GM21723 (cell line): ENCODE results near the gene PLPPR3.

Experiments
- ATAC-seq: cut with Tn5 transposase; IDR thresholded peaks from one replicate; pipeline ENCODE4 v1.9.1; 2021; ENCODE audit warnings: mild to moderate bottlenecking, moderate library complexity; ENCODE audit not compliant: unreplicated experiment

The PLPPR3 gene

DNA sequence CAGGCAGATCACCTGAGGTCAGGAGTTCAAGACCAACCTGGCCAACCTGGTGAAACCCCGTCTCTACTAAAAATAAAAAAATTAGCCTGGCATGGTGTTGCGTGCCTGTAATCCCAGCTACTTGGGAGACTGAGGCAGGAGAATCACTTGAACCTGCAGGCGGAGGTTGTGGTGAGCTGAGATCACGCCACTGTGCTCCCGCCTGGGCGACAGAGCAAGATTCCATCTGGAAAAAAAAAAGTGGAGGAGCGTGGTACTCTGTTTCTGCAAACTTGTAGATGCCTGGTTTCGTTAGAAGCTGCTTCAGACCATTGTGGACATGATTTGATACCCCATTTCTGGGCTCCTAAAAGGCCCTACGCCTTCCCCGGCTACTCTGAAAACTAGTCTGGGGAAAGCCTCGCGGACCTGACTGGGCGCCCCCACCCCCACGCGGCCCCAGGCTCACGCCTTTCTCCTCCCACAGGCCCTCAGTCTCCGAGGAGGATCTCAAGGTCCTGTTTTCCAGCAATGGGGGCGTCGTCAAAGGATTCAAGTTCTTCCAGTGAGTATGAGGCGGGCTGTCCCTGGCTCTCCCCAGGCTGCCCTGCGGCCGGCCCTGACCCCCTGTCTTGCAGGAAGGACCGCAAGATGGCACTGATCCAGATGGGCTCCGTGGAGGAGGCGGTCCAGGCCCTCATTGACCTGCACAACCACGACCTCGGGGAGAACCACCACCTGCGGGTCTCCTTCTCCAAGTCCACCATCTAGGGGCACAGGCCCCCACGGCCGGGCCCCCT, 11.5 kb downstream of the PLPPR3 start:
- no peak for ATAC-seq

DNA sequence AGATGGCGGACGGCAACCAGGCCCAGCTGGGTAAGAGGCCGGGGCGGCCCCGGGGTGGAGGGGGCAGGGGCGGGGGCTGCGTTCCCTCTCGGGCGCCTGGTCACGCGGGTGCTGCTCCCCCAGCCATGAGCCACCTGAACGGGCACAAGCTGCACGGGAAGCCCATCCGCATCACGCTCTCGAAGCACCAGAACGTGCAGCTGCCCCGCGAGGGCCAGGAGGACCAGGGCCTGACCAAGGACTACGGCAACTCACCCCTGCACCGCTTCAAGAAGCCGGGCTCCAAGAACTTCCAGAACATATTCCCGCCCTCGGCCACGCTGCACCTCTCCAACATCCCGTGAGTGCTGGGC, 13.4 kb downstream of the PLPPR3 start:
- no peak for ATAC-seq

DNA sequence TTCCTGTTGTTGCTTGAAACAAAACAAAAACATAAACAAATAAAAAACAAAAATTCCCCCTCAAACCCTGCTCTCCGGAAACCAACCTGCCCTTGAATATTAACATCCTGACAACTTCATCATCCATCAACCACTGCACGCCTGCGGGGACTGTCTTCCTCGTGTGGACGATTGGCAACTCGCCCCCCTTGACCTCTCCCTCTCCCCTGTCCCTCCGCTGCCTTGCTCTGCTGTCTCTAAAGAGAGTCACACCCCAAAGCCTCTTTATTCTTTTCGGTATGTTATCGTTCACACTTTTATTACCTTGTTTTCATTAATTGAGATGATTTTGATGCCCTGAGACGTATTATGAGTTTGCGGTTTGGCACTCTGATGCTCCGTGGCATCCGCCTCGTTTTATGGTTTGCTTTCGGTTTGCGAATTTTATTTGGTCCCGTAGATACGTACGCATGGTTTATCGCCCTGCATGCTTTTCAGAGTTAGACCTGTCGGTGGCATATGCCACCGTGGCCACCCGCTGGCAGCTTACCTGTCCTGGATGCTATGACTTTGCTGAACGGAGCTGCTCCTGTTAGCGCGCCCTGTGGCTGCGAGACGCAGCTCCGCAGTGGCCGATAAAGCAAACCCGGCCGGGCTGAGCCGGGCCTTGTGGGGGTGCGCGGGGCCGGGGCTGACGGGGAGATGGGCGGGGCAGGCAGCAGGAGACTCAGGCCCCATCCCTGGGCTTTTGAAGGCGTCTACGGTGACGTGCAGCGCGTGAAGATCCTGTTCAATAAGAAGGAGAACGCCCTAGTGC, 13.9 kb downstream of the PLPPR3 start:
- ATAC-seq: no peak

DNA sequence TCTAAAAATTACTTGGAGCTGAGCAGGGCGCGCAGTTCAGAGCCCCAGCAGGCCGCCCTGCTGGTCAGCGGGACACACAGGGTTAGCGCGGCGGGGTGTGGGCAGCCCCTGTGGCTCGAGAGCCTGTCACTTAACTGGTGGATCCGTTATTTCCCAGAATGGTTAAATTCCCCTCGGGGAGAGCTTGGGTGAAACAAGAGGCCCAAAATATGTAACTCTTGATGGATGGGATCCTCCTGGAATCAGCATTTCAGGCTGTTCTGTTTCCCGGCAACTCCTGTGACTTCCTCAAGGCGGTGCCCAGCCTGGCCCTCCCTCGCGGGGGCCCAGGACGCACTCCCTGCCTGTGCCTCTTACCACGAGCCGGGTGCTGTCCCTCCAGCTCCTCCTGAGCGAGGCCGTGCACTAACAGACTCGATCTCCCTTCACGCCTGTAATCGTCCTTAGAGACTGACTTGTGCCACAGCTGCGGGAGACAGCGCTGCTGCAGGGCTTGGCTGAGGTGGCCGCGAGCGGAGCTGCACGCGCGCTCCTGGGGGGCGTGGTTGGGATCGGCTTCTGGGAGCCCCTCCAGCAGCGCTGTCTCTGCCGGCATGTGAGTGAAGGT, 14.8 kb downstream of the PLPPR3 start:
- no peak for ATAC-seq

DNA sequence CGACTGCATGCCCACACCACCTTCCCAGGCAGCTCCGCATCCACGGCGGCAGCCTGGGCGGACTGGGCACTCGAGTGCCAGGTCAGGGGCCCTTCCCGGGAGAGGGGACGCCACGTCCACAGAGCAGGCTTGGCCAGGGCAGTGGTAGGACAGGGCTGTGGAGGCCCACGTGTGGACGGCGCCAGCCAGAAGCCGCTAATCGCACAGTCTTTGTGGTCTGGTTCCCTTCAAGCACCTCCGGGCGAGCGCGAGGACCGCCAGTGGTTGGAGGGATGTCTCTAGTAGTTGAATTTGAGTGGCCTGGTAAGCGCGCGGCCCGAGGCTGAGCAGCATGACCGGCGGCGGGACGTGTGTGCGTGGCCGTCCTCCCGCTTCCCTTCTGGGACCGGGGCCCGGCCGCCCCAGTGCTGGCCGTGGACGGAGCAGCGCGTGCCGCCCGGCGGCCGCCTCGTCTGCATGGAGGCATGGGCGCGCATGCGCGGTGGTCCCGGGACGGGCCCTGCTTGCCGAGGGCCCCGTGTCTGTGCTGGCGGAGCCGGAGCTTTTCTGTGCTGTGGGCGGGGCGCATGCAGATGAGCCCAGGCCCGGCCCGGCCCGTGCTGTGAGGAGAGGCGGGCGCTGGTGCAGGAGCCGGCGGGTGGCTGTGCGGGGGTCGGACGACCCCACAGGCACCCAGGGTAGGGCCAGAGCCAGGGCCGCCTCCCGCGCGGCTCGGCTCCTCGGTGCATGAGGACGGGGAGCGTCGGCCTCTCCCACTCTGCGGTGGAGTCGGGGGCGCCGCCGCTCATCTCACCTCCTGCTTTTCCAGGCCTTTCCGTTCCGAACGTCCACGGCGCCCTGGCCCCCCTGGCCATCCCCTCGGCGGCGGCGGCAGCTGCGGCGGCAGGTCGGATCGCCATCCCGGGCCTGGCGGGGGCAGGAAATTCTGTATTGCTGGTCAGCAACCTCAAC, 15.9 kb downstream of the PLPPR3 start:
- no peak for ATAC-seq

DNA sequence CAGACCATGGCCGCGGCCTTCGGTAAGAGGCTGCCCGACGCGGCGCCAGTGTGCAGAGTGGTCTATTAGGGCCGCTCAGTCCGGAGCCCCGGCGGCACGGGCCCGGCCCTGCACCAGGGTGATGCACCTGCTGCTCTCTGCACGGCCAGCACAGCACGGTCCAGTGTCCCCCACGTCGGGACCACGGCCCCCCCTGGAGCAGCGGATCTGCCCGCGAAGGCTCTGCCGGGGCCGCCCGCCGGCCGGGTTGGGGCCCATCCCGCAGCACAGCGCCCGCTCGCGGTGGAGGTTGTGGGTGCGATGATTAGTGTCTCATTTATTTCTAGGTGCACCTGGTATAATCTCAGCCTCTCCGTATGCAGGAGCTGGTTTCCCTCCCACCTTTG, 16.6 kb downstream of the PLPPR3 start:
- ATAC-seq: no peak

DNA sequence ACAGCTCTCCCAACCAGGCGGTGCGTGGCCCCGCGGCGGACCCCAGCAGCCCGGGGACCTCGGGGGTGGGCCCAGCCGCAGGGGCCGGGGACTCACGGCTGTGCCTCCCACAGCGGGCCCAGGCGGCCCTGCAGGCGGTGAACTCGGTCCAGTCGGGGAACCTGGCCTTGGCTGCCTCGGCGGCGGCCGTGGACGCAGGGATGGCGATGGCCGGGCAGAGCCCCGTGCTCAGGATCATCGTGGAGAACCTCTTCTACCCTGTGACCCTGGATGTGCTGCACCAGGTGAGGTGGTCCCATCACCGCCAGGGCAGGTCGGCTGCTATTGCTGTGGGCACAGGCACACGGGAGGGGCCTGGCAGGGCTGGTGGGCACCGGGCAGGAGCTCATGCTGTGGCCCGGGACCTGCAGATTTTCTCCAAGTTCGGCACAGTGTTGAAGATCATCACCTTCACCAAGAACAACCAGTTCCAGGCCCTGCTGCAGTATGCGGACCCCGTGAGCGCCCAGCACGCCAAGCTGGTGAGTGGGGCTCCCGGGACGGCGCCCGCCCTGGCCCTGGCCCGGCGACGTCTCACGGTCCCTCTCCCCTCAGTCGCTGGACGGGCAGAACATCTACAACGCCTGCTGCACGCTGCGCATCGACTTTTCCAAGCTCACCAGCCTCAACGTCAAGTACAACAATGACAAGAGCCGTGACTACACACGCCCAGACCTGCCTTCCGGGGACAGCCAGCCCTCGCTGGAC, 17.2 kb downstream of the PLPPR3 start:
- no peak for ATAC-seq

DNA sequence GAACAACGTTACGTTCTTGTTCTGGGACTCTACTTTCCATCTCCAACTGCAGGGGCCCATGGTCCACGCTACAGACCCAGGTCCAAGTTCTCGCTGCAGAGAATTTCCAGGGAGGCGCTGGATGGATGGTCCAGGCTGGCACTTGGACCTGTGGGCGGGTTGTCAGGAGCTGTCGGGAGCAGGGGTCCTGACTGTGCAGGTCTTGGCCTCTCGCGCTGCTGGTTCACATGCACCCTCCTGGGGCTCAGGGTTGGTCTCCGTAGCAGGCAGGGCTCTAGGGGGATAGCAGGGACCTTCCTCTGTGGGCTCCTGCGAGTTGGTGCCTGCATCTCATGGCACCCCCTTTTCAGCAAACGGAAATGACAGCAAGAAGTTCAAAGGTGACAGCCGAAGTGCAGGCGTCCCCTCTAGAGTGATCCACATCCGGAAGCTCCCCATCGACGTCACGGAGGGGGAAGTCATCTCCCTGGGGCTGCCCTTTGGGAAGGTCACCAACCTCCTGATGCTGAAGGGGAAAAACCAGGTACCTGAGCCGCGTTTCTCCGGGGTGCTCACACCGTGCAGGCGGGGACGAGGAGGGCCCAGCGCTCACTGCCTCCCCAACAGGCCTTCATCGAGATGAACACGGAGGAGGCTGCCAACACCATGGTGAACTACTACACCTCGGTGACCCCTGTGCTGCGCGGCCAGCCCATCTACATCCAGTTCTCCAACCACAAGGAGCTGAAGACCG, 17.9 kb downstream of the PLPPR3 start:
- no peak for ATAC-seq

DNA sequence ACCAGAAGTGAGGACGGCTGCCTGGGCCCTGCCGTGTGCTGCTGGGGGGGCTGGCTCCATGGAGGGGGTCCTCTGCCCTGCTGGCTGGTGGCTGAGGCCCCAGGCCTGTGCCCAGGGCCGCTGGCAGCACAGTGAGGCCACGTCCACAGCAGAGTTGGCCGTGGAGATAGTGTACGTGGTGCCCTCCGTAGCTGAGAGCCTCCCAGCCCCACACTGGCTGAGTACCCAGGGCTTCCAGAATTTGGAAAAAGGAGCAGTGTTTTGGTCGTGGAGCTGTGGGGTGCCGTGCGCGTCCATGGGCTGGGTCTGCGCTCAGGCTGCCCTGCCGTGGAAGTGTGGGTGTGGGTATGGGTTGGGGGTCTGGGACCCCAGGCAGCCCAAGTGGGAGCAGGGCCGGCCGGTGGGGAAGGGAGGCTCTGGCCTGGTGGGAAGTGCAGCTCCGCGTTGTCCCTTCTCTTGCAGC, 18.6 kb downstream of the PLPPR3 start:
- no peak for ATAC-seq

DNA sequence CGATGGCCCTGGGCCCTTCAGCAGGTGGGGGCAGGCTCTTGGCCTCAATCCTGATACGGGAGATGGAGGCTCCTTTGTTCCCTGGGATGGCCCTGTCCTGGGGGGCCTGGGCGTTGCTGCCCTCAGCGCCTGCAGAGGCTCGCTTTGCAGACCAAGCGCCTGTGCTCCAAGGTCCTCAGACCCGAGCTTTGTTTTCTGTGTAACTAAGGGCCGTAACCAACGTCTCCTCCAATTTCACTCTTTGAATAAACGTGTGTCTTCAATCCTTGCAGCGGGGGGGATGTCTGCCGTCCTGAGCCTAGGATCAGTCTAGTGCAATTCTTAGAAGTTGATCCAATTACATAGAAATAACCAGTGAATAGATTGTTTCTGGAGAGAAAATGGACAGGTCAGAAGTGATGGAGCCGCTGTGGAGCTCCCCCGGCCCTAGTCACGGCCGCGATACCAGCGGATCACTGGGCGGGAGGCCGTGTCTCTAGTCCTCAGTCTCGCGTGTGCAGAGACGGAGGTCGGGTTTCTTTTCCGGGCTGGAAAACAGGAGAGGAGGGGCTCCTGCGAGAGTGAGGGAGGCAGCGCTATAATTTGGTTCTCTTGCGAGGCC, 19.2 kb downstream of the PLPPR3 start:
- no peak for ATAC-seq

DNA sequence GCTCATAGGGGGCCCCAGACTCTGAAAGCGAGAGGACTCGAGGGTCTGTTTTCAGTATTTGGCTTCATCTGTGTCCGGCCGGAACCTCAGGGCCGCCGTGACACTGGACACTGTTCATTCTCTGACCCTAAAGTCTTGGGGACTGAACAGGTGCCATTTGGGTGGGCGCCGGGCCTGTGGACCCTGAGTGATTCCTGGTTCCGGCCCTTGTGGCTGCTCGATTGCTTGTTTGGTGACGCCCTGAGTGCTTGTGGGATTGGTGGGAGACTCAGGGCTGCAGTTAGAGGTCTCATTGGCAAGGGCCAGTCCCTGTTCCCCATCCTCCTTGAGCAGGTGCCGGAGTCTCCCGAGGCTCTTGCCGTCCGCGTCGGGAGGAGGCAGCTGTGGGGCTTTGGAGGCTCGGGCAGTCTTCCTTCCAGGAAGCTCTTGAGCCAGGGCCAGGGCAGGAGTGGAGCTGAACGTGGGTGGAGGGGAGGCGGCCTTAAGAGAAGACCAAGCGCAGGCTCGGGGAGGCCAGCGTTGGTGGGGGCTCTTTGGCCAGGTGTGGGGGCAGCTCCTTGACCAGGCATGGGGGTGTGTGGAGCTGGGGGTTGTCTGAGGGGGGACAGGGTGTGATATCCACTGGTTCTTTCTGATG, 19.8 kb downstream of the PLPPR3 start:
- ATAC-seq: no peak

DNA sequence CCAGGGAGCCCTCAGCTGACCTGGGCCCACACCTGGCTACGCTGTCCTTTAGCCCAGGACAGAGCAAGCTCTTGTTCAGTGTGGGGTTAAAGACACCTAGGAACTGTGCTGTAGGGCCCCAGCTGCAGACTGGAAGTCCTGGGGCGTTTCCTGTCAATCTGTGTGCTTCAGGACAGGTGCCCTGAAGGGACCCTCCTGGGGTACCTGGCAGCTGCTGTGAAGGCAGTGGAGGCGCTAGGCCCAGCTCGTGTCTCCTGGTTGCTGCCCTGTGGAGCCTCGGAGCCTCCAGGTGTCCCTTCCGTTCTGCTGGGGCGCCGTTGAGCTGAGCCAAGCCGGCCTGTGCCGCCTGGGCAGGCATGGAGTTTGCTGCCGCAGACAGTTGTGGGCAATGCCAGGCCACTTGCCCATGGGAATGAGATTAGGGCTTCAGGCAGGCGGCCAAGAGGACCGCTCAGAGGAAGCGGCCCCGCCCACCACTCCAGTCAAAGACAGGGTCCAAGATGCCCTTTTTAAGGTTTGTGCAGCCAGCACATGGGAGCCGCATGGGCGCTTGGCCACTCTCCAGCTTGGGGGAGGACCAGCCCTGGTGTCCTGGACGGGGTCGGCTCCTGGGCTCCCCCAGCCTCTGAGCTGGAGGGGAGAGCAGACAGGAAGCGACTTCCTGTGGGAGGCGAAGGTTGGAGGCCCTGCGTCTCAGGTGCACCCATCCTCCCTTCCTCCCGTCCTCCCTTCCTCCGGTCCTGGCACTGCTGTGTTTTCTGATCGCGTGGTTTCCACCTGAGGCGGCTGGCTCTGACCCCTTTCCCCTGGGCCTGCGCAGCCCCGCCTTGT, 20.5 kb downstream of the PLPPR3 start:
- no peak for ATAC-seq

DNA sequence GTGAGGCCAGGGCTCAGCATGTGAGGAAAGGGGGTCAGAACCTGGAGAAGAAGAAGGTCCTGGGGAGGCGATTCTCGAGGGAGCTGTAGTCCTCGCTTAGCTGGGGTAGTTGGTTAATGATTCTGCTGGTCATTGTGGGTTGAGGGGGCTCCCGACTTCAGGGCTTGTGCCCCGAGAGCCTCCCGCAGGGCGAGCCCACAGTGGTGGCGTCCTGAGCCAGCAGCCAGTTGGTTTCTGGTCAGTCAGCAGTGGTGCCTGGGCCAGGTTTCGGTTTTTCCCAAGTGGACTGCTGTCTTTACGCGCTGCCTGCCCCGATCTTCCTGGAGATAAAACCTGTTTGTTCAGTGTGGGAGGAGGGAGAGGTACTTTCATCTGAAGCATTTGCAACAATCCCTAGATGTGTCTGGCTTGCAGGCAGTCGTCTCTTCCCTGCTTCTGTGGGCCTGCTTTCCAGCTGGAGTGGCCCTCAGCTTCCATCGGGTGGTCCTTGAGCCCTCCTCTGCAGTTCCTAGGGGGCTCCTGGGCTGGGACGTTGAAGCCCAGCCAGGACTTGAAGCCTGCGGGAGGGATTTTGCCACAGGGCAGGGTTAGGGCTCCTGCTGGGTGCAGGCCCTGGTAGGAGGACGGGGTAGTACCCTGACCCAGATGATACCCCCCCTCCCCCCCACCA, 21.3 kb downstream of the PLPPR3 start:
- ATAC-seq: no peak

DNA sequence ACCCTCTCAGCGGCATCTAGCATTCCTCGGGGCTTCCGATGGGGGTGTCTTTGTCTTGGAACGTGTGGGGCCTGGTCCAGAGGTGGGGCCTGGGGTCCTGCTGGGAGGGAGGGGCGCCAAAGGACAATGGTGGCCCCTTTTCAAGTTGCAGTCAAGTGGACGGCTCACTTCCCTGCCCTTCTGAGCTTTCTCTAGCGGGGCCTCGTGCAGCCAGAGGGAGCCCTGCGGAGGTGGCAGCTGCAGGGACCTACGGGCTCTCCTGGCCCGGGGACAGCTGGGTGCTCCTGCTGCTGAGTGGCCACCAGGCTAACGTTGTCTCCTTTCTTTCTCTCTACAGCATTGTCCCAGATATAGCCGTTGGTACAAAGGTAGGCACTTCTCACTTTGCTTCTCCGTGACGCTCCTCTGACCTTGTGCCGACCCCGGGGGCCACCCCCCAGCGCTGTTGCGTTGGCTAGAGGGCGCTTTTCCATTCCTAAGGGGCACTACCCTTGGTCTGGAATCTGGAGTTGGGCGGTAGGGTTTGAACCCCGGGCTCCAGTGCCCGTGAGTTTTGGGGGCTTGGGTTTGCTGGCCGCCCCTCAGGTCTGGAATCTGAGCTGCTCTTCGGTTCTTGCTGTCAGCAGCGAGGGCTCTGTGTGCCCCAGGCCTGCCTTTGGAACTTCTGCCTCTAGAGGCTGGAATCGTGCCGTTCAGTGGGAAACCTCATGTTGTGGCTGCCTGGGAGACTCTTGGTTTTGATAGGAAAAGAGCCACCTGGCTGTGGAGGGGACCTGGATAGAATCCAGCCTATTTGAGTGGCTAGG, 22.5 kb downstream of the PLPPR3 start:
- ATAC-seq: no peak

DNA sequence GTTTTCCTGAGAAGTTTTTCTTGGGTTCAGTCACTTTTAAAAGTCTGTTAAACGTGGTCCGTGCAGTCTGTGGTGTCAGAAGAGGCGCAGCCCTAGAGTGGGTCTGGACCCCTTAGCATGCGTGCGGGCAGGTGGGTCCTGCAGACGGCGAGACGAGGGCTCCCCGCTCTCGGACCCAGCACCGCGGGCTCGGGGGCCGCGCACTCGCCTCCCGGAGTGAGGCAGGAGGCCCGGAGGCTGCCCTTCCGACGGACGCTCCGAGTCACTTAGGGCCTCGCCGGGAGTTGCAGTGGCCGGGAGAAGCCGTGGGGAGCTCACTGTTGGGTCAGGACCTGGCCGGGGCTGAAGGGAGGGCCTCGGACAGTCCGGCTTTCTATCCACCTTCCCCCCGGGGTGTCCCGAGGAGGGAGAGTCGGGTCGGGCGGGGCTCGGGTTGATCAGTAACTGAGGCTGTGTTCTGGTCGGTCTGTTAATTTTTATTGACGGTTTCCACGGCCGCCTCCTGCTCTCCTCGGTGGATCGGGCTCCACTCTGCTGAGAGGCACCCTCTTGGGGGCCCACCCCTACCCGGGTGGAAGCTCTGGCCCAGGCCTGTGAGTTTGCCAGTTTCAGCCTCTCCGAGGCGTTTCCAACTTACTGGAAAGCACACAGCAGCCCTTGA, 23.2 kb downstream of the PLPPR3 start:
- ATAC-seq: no peak
